PC-3 (cell line): ENCODE data around the gene ACER3. TPM values are rescaled to one million over a fixed set of nuclear protein-coding genes. Genes with fewer than 3 reads are reported as not detected.

Source experiments
- ATAC-seq: fragments of 200-7000 bp; cut with Tn5 transposase; 2 replicates; pipeline ENCODE4 v1.9.1; 2020; ENCODE audit warnings: mild to moderate bottlenecking, moderate library complexity
- BruUV-seq: library from RNA; stranded (reverse); fragments of 400-500 nt; replicated peaks from 2 replicates; lab custom pipeline; 2021; lab: Mats Ljungman, UMichigan
- CTCF ChIA-PET: fragments of 300-600 bp; sonication (Branson Sonifier 250); formaldehyde crosslinking; loops from one replicate; lab custom pipeline; 2022; ENCODE audit warnings: antibody characterized with exemption; lab: Charles Lee
- POLR2A ChIA-PET: fragments of 300-600 bp; sonication (Branson Sonifier 250); formaldehyde crosslinking; loops from one replicate; lab custom pipeline; 2022; ENCODE audit warnings: antibody characterized with exemption; ENCODE audit not compliant: unreplicated experiment; lab: Charles Lee
- DNase-seq: peaks from one replicate; pipeline ENCODE4 v3.0.0-alpha.2; 2015
- H2AFZ ChIP-seq: fragments of 300-600 bp; sonication (generic); 2 replicates; pipeline ENCODE4 v1.6.0; 2016; ENCODE audit warnings: antibody characterized with exemption, low read length
- H3F3A ChIP-seq: fragments of 300-600 bp; sonication (generic); one replicate; pipeline ENCODE4 v1.6.0; 2017; ENCODE audit warnings: antibody characterized with exemption, low read length, control low read depth, mild to moderate bottlenecking; ENCODE audit not compliant: unreplicated experiment
- H3K27ac ChIP-seq: fragments of 300-600 bp; sonication (generic); 2 replicates; pipeline ENCODE4 v1.5.1; 2016; ENCODE audit warnings: mild to moderate bottlenecking, low read length
- H3K27me3 ChIP-seq: fragments of 300-600 bp; sonication (generic); 2 replicates; pipeline ENCODE4 v1.6.1; 2016; ENCODE audit warnings: low read length, mixed read lengths
- H3K36me3 ChIP-seq: fragments of 300-600 bp; sonication (generic); 2 replicates; pipeline ENCODE4 v1.6.1; 2016; ENCODE audit warnings: low read depth, mixed run types, low read length, mixed read lengths
- H3K4me1 ChIP-seq: fragments of 300-600 bp; sonication (generic); 2 replicates; pipeline ENCODE4 v1.5.1; 2016; ENCODE audit warnings: low read length; ENCODE audit not compliant: insufficient read depth
- H3K4me2 ChIP-seq: fragments of 300-600 bp; sonication (generic); 2 replicates; pipeline ENCODE4 v1.6.0; 2016; ENCODE audit warnings: low read length
- H3K4me3 ChIP-seq: fragments of 300-600 bp; sonication (generic); 2 replicates; pipeline ENCODE4 v1.5.1; 2016; ENCODE audit warnings: mild to moderate bottlenecking, low read length, mixed read lengths
- H3K79me2 ChIP-seq: fragments of 300-600 bp; sonication (generic); 2 replicates; pipeline ENCODE4 v1.6.1; 2017; ENCODE audit warnings: low read length, mixed read lengths
- H3K9ac ChIP-seq: fragments of 300-600 bp; sonication (generic); 2 replicates; pipeline ENCODE4 v1.6.0; 2016; ENCODE audit warnings: mild to moderate bottlenecking, low read length
- H3K9me2 ChIP-seq: fragments of 300-600 bp; sonication (generic); replicated peaks from 2 replicates; pipeline ENCODE4 v1.6.1; 2016; ENCODE audit warnings: mixed run types, low read length, mixed read lengths
- H3K9me3 ChIP-seq: fragments of 300-600 bp; sonication (generic); 2 replicates; pipeline ENCODE4 v1.6.1; 2016; ENCODE audit warnings: low read length, mixed read lengths
- H4K20me1 ChIP-seq: fragments of 300-600 bp; sonication (generic); 2 replicates; pipeline ENCODE4 v1.6.1; 2016; ENCODE audit warnings: low read length, mixed read lengths
- CTCF ChIP-seq: fragments of 300-600 bp; sonication (generic); conservative IDR thresholded peaks from 2 replicates; pipeline ENCODE4 v1.5.1; 2017; ENCODE audit warnings: antibody characterized with exemption, low read depth, mild to moderate bottlenecking, low read length
- EZH2 ChIP-seq: fragments of 300-600 bp; sonication (generic); IDR thresholded peaks from one replicate; pipeline ENCODE4 v1.6.1; 2017; ENCODE audit warnings: antibody characterized with exemption, mild to moderate bottlenecking, low read length; ENCODE audit not compliant: unreplicated experiment
- EZH2phosphoT487 ChIP-seq: fragments of 300-600 bp; sonication (generic); IDR thresholded peaks from 2 replicates; pipeline ENCODE4 v1.6.1; 2018; ENCODE audit warnings: mild to moderate bottlenecking, antibody characterized with exemption, low read length, borderline replicate concordance
- intact Hi-C: fragments of 100-400 bp; cut with micrococcal nuclease; formaldehyde crosslinking; loops from 2 replicates; pipeline ENCODE4 v1.9.0; 2023
- total RNA-seq: library from RNA; depleted of rRNA; stranded (reverse); fragments of >200 nt; gene quantifications from 2 replicates; pipeline ENCODE4 v1.2.3, GENCODE V29; 2014

ACER3 gene
- total RNA-seq, 1 experiment from 2014 or later, result 17.3 TPM

- 0 out of 2 replicates have a peak overlapping the region, but pooled peaks have one; percentile 37 for H3K27ac ChIP-seq
- no peaks in the 10 kb centered on the region for H3K9me3 ChIP-seq
- no peaks in the 10 kb centered on the region for H3K79me2 ChIP-seq
- ATAC-seq (no peak), DNase-seq (no peak)
- ChIA-PET POLR2A (no interaction called here), CTCF (no interaction called here)
- peaks cover 47% of the 10 kb centered on the region for H3K4me1 ChIP-seq
- H4K20me1 ChIP-seq, result no peaks in the 10 kb centered on the region
- no peak for TF ChIP-seq EZH2phosphoT487
- TF ChIP-seq EZH2, result no peak
- no peak for TF ChIP-seq CTCF
- H3K4me3 ChIP-seq, result no peak overlapping the region
- no peak overlapping the region for H2AFZ ChIP-seq
- H3K36me3 ChIP-seq, result no peaks in the 10 kb centered on the region
- no peak overlapping the region for H3K9ac ChIP-seq
- H3F3A ChIP-seq, result peaks cover 3% of the 10 kb centered on the region
- no peak overlapping the region for H3K4me2 ChIP-seq
- H3K27me3 ChIP-seq, result no peaks in the 10 kb centered on the region
- BruUV-seq, result no TSS peak
- H3K9me2 ChIP-seq, result no peaks in the 10 kb centered on the region
- intact Hi-C loops, result no loop called here
Observed at GRCh38 chr11:76838678-76839068, 22.0 kb upstream of the ACER3 start.

DNA sequence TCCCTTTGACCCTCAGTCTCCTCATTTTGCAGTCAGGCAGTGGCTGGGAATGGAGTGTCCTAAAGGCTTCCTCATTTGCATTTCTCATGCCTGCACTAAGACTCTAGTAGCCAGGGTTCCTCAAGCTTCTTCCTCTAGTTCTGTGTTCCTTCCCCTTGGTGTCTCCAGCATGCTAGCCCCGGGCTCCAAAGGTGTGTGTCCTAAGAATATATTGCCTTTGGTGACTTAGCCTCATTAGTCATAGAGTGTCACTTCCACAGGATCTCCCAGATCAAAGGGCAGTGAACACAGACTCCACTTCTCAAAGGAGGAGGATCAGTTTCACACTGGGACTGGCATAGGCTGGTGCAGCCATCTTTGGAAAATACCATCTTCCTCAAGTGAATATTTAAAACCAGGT, 21.4 kb upstream of the ACER3 start:
- Histone ChIP-seq H3K27ac (peak overlapping the region; percentile 37), H3K4me1 (peaks cover 47% of the 10 kb centered on the region), H3K27me3 (no peaks in the 10 kb centered on the region), H3K9ac (no peak overlapping the region), H3F3A (peaks cover 3% of the 10 kb centered on the region), H3K36me3 (no peaks in the 10 kb centered on the region), H4K20me1 (no peaks in the 10 kb centered on the region), H3K9me3 (no peaks in the 10 kb centered on the region), H3K4me2 (peak overlapping the region; percentile 17), H3K4me3 (no peak overlapping the region), H3K79me2 (no peaks in the 10 kb centered on the region), H3K9me2 (no peaks in the 10 kb centered on the region), H2AFZ (peak overlapping the region; percentile 19)
- intact Hi-C loops, result no loop called here
- ATAC-seq (peak; percentile 59), DNase-seq (peak; percentile 83)
- ChIA-PET POLR2A (no interaction called here), CTCF (no interaction called here)
- TF ChIP-seq CTCF, result no peak
- no peak for TF ChIP-seq EZH2phosphoT487
- no peak for TF ChIP-seq EZH2
- no TSS peak for BruUV-seq

DNA sequence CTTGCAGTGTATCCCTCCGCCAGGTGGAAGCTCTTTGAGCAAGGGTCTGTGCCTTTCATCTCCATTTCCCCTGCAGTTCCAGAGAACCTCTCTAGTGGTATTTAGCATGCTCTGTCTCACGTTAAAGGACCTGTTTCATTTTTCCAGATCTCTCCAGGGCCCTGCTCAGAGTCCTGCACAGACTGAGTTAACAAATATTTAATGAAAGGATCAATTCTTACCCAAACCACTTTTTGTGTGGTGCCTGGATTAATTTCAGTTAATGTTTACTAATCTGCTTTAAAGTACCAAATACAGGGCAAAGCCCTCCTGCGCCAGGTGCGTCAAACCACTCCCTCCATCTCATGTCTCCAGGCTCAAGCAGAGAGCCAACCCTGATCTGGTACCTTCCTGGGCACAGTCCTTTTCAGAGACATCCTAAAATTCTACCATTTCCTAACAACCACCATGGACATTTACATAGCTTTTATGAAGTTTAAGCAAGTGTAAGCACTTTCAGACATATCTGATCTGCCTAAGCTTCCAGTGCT, 18.7 kb upstream of the ACER3 start:
- BruUV-seq, result no TSS peak
- ATAC-seq (no peak), DNase-seq (no peak)
- H3K4me2 ChIP-seq, result no peak overlapping the region
- H3K27ac ChIP-seq, result no peak overlapping the region
- no peaks in the 10 kb centered on the region for H3K9me3 ChIP-seq
- H2AFZ ChIP-seq, result no peak overlapping the region
- POLR2A ChIA-PET, result no interaction called here
- CTCF ChIA-PET, result no interaction called here
- H3K36me3 ChIP-seq, result no peaks in the 10 kb centered on the region
- no peaks in the 10 kb centered on the region for H3K79me2 ChIP-seq
- intact Hi-C loops, result no loop called here
- no peaks in the 10 kb centered on the region for H3K9me2 ChIP-seq
- TF ChIP-seq CTCF, result no peak
- TF ChIP-seq EZH2, result no peak
- no peak for TF ChIP-seq EZH2phosphoT487
- H3F3A ChIP-seq, result no peaks in the 10 kb centered on the region
- no peak overlapping the region for H3K9ac ChIP-seq
- H3K4me1 ChIP-seq, result peaks cover 33% of the 10 kb centered on the region
- no peak overlapping the region for H3K4me3 ChIP-seq
- no peaks in the 10 kb centered on the region for H3K27me3 ChIP-seq
- no peaks in the 10 kb centered on the region for H4K20me1 ChIP-seq
